HG02798 (cell line): ENCODE data around the gene ACTR1A.
"Not testable (repeated sequence)": the region's sequence is repeated elsewhere in the genome, so short reads cannot be mapped to it uniquely, and the experiment has no call there.

Experiments used
- ATAC-seq: cut with Tn5 transposase; IDR thresholded peaks from one replicate; pipeline ENCODE4 v1.9.1; 2021; ENCODE audit warnings: mild to moderate bottlenecking; ENCODE audit not compliant: unreplicated experiment, poor library complexity

ACTR1A gene

DNA sequence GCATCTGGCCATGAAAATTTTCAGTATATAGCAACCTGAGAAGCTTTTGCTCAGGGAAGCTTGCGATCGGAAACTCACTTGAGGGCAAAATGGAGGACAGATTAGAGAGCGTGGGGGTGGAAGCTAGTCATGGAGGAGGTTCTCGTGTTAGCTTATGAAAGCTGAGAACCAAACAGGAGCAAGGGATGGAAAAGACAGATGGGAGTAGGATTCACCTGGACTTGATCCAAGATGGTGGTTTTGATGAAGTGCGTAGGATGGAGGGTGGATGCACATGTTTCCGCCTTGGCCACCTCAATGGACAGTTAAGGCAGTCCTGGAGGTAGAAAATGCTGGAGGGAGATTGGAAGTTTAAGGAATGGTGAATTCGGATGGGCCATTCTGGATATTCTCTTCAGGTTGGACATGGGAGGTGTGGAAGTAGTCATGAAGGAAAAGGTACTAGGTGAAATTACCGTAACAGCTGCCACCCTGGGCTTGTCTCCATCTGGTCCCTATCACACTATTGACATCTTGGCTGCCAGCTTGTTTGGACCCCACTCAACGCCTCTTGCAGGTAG is 44.8 kb downstream of the ACTR1A start:
- ATAC-seq: no peak

DNA sequence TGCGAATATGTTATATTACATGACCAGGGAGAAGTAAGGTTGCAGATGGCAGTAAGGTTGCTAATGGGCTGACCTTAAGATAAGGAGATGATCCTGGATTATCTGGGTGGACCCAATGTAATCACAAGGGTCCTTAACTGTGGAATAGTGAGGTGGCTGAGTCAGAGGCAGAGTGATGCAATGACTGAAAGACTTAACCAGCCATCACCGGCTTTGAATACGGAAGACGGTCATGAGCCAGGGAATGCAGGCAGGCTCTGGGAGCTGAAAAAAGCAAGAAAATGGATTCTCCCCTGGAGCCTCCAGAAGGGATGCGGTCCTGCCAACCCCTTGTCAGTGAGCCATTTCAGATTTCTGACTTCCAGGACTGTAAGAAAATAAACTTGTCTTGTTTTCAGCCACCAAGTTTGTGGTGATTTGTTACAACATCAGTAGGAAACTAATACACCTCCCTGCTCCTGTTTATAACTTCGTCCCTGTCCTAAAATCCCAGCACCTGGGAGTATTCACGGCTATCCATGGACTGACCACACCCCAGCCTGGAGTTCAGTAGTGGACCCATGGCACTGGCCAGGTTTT is 46.5 kb downstream of the ACTR1A start:
- no peak for ATAC-seq

DNA sequence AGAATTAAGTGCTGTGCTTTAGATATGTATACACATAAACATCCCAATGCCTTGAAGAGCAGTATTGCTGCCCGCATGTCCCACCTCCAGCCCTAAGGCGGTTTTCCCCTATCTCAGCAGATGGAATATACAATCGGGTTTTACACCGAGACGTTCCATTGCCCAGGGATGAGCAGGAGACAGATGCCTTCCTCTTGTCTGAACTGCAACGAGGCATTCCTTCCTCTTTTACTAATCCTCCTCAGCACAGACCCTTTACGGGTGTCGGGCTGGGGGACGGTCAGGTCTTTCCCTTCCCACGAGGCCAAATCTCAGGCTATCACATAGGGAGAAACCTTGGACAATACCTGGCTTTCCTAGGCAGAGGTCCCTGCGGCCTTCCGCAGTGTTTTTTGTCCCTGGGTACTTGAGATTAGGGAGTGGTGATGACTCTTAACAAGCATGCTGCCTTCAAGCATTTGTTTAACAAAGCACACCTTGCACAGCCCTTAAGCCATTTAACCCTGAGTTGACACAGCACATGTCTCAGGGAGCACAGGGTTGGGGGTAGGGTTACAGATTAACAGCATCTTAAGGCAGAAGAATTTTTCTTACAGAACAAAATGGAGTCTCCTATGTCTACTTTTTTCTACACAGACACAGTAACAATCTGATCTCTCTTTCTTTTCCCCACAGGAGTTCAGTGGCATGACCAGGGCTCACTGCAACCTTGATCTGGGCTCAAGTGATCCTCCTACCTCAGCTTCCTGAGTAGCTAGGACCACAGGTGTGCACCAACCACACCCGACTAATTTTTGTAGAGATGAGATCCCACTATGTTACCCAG is 47.6 kb downstream of the ACTR1A start:
- not testable (repeated sequence) for ATAC-seq

DNA sequence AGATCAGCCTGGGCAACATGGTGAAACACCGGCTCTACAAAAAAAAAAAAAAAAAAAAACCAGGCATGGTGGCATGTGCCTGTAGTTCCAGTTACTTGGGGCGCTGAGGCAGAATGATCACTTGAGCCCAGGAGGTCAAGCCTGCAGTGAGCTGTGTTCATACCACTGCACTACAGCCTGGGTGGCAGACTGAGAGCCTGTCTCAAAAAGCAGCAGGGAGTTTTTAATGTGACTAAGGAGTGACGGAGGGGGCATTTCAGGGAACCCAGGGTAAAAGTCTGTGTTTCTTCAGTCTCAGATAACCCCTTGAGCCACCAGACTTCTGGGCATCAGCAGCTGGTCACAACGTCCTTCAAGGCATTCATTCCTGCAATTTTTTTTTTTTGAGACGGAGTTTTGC is 49.0 kb downstream of the ACTR1A start:
- ATAC-seq: no peak

DNA sequence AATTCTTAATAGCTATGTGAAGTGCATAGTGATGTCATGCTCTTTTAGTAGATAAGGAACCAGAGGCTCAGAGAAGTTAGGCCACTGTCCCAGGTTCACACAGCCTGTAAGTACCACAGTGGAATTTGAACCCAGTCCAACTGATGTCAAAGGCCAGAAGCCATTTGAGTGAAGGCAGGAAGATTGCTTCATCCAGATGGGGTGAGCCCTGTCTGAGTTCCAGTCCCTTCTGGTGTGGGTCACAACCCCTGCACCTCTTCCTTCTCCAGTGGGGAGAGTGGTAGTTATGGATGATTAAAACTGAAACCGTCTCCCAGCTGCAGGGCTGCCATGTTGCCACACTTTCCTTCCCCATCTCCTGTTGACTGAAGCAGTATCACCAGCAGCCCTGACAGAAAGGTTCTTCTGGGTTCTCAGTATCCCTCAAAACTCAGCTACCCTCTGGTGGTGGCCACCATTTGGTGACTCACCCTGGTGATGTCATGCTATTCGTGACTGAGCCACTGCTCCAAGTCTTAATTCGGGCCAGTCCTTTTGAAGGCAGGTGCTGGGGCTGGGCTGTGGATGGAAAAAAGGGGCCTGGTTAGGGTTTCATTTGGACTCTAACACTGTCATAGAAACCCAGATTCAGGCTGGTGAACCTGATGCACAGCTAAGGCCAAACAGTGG is 49.7 kb downstream of the ACTR1A start:
- no peak for ATAC-seq

DNA sequence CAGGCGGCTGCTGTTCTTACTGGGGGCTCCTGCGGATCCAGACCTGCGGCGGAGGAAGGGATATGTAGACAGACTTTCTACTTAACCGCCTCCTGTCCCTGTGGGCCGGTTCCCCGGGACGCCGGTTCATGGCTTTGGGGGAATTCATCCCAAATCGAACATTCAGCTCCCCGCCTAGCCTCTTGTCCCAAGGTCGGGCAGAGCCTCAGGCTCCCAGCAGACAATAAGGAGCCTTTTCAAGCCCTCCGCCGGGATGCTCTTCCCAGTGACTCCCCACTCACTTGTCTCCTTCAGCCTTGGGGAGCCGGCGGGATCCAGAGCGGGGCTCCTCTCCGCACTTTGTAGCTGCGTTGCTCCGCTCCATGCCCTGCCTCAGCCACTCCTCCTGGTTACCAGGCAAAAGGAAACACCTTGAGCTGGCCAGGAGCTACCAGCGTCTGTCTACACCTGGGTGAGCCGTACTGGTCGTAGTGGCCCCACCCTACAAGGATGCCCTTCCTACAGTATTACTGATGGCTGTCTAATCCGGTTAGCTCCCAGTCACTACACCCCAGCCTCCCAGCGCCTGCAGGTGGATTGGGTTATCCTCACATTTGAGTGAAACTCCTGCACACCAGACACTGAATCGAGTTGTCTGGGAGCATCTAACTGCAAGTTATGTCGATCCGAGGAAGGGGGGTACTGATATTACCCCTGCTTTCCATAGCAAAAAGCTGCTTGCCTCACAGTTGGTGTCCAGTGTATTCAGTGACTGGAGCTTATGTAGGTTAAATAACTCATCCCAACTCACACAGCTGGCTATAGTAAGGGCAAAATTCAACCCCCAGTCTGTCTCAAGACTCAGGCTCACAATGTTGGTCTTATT is 51.2 kb downstream of the ACTR1A start, which contains the start of gene C10orf95:
Gene C10orf95 (minus strand): TSS at position 439 of the 865 bp plus-strand sequence. CDS start 450 bp downstream, outside the sequence.
- ATAC-seq: no peak

DNA sequence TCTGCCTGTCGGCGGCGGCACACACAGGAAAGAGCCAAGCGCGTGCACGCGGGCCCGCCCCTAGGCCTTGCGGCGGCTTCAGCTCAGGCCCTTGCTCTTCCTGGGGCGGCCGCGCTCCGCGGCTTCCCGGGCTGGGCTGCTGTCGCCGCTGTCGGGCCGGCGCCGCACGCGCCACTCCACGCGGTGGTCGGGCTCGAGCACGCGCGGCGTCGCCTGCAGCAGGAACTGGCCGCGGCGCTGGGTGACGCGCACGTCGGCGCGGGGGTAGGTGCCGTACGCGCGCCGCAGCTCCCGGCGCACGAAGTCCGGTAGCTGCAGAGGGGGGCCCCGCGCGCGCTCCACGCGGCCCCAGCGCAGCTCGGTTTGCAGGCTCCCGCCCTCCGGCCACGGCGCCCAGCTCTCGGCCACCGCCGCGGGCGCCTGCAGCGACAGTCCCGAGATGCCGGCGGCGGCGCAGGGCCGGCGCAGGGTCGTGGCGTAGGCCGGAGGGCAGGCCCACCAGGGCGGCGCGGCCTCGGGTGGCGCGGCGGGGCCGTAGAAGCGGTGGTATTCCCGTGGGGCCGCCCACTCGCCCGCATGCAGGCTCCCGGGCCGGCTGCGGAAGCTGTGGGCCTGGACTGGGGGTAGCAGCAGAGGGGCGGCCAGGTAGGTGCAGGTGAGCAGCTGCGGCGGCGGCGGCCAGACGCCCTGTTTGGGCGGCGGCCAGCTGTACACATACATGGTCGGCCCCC is 52.0 kb downstream of the ACTR1A start:
- ATAC-seq: peak; percentile 81

DNA sequence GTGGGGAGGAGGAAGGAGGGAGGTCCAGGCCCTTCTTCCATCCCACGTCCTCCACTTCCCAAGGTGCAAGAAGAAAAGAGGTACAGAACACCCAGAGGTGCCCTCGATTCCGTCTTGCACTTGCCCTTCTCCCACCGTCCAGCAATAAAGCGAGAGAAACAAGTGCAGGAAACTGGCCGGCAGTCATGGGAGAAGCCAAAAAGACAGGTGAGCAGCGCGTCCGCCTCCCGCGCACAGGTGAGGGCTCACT is 52.5 kb downstream of the ACTR1A start:
- ATAC-seq: peak; percentile 2

DNA sequence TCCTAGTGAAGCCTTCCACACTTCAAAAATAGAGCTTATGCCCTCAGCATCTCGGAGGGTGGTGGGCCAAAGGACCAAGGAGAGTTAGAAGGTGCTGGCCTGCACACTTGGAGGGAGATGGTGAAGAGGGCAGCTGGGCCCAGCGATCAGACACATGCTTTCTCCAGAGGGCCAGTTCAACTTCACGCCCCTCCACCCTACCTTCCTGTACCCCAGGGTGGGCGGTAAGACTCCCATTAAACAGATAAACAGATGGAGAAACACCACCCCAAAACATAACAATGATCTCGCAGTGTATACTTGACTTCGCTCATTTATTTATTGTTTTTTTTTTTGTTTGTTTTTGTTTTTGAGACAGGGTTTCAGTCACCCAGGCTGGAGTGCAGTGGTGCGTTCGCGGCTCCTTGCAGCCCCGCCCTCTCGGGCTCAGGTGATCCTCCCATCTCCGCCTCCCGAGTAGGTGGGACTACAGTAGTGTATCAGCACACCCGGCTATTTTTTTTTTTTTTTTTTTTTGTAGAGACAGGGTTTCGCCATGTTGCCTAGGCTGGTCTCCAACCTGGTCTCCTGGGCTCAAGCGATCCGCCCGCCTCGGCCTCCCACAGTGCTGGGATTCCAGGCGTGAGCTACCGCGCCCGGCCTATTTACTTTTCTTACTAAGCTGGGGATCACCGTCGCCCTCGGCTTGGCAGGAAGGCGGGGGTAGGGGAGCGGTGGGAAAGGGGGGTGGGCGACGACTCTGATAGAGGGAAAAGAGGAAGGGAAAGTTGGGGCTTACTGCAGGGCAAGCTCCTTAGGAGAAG is 53.0 kb downstream of the ACTR1A start:
- ATAC-seq: peak; percentile 50

DNA sequence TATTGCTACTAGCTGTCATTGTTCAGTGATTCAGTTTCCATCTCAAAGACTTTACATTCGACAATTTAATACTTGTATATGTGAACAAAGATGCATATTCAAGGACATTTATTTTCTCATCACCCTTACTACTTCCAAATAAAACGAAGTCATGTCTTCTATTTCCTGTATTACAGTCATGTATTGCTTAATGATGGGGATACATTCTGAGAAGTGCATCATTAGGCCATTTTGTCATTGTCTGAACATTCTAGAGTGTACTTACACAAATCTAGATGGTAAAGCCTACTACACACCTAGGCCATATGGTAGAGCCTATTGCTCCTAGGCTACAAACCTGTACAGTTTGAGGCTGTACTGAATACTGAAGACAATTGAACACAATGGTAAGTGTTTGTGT is 57.7 kb downstream of the ACTR1A start:
- ATAC-seq: no peak

DNA sequence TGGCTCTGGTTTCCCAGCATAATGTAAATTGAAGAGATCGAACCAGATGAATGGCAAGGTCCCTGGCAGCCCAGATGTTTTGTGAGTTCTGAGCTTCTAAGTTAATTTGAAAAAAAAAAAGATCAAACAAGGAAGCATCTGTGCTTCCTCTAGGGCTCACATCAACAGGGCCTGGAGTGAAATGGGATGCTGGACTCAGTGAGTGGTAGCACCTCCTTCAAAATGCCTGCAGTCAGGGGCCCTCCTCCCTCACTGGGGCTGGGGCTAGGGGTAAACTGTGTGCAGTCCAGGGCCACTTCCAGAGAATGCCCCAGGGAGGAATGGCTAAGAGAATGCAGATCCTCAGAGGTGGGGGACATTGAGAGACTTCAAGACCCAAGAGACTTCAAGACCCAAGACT is 64.1 kb downstream of the ACTR1A start:
- ATAC-seq: no peak

DNA sequence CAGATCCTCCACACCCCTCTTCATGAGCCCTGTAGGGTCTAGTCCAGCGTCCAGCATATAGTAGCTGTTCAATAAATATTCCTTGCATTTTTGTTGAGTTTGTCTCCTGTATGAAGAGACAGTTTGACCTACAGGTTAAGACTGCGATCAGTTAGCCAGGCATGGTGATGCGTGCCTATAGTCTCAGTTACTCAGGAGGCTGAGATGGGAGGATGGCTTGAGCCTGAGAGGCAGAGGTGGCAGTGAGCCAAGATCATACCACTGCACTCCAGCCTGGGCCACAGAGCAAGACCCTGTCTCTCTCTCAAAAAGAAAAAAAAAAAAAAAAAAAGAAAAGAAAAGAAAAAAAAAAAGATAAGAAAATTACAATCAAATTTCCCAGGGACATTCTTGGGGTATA is 65.0 kb downstream of the ACTR1A start:
- ATAC-seq: no peak

DNA sequence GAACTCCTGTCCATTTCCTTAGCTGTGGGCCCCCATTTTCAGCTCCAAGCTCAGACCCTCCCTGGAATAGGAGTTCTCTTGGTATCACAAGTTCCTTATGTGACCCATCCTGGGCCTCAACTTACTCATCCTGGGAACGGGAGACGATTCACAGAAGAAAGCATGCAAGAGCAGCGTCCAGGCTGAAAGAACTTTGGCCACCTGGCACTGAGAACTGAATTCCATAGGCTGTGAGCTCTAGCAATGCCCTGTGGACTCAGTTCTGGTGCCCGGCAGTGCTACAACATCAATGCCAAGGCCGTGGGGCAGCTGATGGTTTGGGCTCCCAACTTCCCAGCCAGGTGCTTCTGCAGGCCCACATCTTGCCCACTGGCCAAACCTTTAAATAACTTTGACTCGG is 66.2 kb downstream of the ACTR1A start:
- no peak for ATAC-seq

DNA sequence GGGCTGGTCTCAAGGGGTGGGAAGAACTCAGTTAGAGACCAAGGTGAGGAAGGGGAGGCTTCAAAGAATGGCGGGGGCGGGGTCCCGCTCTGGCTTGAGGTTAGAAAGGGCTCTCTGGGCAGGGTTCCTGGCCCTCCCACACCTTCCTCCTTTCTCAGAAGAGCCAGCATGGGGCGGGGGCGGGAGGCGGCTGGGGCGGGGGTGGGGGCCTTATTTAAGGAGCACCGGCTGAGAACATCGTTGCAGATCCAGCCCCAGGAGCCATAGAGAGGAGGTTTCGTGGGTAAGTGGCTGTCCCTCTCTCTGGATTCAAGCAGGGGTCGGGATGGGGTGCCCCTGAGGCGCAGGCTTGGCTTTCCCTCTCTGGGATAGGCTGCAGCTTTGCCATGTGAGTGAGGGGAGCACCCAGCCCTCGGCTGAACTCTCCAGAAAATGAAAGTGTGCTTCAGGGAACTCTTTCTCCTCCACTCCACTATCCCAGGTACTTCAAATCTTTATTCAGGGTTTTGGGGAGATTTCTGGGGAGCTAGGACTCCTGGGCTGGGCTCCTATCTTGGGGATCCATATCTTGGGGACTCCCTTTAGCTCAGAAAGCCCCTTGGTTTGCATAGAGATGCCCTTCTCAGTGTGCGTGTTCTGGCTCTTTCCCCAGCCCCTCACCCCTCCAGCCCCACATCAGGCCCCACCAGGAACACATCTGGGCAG is 66.8 kb downstream of the ACTR1A start:
- ATAC-seq: no peak

DNA sequence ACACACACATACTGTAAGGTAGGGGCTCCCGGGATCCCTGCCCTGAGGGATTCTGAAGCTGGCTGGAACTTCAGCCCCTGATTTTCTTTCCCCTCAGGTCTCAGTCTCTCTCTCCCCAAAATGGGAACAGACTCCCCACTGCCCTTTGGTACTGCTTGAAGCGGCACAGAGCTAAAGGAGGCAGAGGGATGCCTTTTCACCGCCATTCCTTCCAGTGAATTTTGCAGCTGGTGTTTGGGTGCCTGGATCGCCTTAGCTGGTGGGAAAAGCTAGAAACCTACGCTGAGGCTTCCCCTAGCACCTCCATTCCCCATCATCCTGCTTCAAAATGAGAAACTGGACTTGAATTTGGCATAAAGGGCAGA is 67.4 kb downstream of the ACTR1A start:
- no peak for ATAC-seq

DNA sequence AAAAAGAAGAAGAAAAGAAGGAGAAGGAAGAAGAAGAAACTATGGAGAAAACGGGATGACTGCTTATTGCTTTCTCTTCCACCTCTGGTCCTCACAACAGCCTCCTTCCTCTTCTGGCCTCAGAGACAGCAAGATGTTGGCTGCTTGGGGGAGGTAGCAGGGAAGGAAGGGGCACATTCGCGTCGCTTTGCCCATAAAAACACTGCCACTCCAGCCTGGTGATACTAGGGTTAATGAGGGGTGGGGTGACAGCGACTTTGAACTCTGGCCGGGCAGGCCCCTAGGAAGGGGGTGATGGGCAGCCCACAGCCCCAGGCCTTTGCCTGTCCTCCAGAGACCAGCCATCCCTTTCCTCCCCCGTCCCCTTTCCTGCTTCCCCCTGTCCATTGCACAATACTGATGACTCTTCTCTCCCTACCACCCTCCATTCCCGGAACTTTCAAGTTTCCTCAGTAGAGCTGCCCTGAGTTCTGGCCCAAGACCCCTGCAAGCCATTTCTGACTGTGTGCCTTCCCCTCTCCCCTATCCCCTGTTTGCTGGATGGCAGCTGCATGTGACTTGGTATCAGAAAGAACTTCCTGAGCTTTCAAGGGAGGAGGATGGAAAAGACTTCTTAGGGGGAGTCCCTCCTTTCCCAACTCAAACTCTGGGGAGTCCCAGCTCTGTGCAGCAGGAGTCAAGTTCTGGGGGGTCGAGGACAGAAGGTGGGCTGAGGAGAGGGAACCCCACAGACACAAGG is 67.9 kb downstream of the ACTR1A start:
- ATAC-seq: no peak

DNA sequence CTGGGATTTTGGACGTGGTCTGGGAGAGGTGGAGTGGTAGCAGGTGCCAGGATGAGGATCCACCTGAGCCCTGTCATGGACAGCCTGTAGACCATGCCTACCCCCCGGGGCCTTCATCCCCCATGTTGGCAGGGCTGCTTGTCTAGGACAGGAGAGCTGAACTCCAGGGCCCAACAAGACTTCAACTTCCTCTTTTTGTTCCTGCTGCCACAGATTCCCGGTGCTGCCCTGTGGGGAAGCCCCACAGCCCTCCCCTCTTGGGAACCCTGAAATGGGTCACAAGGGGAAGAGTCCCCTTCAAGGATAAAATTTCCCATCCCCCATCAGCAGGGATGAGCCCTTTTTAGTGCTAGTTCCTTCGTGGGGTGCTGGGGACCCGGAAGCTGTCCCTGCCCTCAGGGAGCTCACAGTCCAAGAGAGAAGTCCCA is 68.9 kb downstream of the ACTR1A start:
- ATAC-seq: no peak
